NCI-H2227 treated with DMSO at 0.1 percent for 48 hours (cell line): Measurements from ENCODE around the gene ANO8.
A peak's percentile ranks its signal among the peaks of the same experiment; 100 is the strongest.

Source experiments
- DNase-seq: peaks from one replicate; lab custom pipeline; 2025; lab: John Stamatoyannopoulos, UW

Gene ANO8

DNA sequence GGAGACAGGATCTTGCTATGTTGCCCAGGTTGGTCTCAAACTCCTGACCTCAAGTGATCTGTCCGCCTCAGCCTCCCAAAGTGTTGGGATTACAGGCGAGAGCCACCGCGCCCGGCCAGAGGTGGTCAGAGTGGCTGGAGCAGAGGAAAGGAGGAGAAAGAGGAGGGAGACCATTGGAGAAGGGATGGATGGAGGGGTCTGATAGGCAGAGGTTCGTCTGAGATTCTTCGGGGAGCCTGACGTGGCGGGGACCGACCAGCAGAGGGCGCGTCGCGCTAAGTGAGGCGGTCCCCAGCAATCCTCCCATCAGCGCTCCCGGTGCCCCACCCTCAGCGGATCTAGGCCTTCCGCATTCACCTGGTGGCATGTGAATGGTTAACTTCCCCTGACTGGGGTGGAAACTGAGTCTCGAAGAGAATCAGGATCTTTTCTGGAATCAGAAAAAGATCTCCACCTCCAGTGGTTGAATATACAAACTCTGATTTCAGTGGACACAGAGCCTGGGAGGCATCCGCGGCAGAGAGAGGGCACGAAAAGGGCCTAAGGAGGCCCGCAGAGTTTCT is 11.5 kb upstream of the ANO8 start:
- peak; percentile 24 for DNase-seq

DNA sequence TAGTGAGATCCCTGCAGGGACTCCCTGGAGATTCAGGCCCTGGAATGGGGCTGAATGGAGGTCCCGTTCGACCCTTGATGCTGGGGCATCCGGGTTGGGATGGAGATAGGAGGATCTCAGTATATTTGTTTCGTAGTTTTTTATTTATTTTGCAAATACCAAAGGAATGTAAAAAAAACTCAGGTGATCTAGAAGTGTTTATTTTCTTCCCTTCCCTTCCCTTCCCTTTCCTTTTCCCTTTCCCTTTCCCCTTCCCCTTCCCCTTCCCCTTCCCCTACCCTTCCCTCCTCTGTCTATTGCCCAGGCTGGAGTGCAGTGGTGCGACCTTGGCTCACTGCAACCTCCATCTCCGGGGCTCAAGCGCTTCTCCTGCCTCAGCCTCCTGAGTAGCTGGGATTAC is 7.2 kb upstream of the ANO8 start:
- no peak for DNase-seq

DNA sequence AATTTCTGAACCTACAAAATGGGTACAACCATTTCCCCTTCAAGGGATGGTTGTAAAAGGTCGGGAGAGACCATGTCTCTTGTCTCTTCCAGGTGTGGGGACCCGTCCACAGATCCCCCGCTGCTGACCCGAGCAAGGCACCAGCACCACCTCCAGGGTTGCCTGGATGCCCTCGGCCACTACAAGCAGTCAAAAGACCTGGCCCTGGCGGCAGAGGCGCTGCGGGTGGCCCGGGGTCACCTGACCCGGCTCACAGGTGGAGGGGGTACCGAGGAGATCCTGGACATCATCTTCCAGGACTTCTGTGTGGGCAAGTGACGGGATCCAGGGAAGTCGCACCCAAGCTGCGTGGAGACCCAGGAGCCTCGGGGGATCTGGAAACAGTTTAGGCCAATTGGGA is 6.7 kb upstream of the ANO8 start:
- no peak for DNase-seq

DNA sequence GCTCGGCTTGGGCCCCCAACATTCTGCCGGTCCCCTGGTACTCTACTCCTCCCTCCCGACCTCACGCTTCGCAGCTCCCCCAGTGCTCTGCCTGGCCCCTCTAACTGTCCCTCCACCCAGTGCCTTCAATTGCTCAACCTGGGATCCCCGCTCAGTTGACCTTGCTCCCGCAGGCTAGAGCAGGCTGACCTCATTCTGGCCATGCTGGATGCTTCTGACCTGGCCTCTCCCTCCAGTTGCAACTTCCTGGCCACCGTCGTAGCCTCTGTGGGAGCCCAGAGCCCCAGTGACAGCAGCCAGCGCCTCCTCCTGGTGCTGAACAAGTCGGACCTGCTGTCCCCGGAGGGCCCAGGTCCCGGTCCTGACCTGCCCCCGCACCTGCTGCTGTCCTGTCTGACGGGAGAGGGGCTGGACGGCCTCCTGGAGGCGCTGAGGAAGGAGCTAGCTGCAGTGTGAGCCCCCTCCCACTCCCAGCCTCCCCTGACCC is 6.3 kb upstream of the ANO8 start:
- DNase-seq, result no peak

DNA sequence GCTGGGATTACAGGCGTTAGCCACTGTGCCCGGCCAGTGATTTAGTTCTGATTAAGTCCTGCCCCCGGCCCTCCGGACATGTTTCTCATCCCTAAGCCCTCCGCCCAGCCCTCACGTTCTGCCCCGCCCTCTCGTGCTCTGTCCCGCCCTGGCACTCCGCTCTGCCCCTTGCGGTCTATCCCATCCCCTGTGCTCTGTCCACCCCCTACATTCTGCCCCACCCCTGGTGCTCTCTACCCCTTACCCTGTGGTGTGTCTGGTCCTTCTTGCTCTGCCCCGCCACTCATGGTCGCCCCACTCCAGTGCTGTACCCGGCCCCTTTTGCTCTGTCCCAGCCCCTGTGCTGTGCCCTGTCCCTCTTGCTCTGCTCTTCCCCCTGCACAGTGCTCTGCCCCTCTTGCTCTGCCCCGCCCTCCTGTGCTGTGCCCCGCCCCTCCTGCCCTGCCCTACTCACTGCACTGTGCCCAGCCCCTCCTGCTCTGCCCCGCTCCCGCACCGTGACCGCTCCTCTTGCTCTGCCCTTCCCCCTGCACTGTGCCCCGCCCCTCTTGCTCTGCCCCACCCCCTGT is 5.7 kb upstream of the ANO8 start:
- no peak for DNase-seq

DNA sequence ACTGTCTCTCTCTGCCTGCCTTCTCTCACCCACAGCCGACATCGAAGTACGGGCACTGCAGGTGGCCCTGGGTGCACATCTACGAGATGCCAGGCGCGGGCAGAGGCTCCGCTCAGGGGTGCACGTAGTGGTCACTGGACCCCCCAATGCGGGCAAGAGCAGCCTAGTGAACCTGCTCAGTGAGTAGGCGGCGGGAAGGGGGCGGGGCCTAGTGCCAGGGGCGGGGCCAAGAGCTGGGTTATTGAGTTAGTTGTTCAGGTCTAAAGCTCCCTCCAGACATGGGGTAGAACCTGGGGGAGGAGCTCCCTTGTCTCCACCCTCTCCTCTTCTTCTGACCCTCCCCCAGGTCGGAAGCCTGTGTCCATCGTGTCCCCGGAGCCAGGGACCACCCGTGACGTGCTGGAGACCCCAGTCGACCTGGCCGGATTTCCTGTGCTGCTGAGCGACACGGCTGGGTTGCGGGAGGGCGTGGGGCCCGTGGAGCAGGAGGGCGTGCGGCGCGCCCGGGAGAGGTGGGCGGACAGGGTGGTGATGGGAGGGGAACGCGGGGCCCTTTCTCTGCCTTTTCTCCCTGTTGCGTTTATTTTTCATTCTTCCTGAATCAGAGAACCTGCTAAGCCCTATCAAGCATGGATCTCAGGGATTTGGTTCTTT is 4.6 kb upstream of the ANO8 start:
- DNase-seq, result no peak

DNA sequence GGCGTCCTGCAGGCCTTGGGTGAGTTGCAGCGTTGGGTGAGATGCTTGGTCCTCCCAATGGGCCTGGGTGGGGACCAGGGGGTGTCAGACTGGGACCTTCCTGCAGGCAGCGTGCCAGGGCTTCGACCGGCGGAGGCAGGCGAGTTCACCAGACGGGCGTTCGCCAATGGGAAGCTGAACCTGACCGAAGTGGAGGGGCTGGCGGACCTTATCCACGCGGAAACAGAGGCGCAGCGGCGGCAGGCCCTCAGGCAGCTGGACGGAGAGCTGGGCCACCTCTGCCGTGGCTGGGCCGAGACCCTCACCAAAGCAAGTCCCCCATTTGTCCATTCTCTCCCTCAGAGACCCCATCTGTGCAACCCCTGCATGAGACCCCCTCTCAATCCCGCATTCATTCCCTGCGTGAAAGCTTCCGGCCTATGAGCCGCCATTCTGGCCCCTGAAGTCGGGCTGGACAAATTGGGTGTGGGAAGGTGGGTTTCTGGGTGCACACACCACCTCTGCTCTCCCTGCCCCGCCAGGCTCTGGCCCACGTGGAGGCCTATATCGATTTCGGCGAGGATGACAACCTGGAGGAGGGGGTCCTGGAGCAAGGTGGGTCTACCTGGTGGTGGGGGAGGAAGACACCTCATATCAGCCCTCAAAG is 3.9 kb upstream of the ANO8 start:
- no peak for DNase-seq

DNA sequence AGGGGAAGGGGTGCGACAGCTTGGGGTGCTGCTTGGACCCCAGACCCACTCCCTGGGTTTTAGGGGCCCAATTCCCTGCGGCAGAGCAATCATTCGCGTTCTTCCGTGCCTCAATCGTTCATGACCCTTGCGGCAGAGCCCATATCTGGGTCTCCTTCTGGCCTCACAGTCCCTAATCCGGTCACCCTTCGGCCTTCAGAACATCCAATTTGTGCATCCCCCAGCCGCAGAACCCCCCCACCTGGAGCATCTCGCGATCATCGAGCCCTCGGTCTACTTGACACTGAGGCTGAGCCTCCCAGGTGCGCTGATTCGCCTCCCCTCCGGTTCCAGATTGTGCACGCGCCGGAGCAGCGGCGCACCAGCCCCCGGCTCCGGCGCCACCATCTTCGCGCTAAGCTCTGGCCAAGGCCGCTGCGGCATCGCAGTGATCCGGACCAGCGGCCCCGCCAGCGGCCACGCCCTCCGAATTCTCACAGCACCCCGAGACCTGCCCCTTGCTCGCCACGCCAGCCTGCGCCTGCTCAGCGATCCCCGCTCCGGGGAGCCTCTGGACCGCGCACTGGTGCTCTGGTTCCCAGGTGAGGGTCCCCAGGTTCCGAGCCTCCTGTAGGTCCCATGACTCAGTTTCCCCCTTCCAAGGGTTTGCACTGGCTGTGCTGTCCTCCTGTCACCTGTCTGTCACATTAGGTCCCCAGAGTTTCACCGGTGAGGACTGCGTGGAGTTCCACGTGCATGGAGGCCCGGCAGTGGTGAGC is 3.2 kb upstream of the ANO8 start:
- no peak for DNase-seq

DNA sequence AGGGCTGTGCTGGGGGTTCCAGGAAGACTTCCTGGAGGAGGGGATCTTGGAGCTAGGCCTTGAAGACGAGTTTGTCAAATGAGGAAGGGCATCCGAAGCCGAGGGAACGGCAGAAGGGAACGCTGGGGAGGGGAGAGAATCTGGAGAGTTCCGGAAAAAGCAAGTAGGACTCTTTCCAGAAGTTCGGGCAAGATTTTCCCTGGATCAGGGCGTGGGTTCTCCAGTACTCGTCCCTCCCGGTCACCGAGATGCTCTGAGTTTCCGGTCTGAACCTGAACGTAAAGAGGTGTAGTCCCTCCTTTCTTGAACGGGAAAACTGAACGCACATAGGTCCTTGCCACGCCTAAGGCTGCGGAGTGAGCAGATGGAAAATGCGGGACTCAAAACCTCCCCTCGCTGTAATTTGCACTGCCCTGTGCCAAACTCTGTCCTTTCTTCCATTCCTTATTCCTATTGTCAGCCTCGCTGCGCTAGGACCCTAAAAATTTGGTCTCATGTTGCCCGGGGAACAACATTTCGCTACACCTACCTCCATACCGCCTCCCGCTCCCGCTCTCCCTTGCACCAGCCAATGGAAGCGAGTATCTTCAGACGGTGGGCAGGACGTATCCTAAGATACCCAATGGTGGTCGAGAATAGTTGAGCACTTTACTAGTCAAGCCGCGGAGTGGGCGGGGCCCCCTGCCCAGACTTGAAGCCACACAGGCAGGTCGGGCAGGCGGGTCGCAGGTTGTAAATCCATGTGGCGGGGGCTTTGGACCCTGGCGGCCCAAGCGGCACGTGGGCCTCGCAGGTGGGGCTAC is 2.4 kb upstream of the ANO8 start, which contains the start of gene GTPBP3:
TSS of gene GTPBP3 (plus strand) at position 682 of the 803 bp plus-strand sequence. CDS start at position 741, 59 bp downstream.
- peak; percentile 86 for DNase-seq

DNA sequence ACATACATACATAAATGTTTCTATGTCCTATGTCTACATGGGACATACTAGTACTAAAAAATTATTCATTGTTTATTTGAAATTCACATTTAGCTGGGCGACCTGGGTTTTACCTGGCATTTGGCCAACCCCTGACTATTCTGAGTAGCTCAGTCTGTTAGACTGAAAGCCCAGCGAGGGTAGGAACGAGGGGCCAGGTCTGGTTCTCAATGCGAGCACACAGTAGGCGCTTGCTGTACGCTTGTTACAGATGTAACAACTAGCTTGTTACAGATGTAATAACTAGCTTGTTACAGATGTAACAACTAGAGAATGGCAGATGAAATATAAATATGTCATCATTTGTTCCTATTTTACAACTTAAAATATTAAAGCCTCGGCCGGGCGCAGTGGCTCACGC is 920 bp upstream of the ANO8 start:
- DNase-seq, result no peak

DNA sequence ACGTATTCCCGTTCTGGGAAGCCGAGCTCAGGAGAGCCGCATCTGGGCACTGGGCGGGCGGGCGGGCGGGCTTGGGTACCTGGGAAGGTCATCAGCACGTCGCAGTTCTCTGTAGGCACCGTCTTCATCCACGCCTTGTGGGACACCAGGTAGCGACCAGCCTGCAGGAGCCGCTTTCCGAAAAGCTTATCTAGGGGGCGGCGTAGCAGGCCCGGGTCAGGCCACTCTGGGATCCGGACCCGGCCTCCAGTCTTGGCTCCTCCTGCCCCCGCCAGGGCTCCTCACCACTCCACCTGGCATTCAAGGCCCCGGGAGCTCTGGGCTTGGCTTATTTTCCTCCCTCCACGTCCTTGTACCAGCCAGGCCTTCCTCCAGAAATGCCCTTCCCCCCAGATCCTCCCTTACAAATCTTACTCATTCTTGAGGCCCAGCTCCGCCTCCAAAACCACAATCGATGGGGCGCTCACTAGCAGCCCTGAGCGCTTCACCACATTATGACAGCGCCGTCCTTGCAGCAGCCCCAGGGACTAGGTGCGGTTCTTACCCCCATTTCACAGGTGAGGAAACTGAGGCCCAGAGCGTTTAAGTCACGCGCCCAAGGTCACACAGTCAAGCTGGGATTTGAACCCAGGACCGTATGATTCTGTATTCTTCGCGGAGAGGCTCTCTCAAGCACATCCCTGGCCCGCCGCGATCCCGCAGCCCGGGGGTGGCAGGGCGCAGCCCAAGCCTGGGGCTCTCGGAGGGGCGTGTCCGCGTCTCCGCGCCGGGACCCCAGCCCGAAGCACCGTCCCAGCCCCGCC is 843 bp downstream of the ANO8 start:
- DNase-seq, result no peak

DNA sequence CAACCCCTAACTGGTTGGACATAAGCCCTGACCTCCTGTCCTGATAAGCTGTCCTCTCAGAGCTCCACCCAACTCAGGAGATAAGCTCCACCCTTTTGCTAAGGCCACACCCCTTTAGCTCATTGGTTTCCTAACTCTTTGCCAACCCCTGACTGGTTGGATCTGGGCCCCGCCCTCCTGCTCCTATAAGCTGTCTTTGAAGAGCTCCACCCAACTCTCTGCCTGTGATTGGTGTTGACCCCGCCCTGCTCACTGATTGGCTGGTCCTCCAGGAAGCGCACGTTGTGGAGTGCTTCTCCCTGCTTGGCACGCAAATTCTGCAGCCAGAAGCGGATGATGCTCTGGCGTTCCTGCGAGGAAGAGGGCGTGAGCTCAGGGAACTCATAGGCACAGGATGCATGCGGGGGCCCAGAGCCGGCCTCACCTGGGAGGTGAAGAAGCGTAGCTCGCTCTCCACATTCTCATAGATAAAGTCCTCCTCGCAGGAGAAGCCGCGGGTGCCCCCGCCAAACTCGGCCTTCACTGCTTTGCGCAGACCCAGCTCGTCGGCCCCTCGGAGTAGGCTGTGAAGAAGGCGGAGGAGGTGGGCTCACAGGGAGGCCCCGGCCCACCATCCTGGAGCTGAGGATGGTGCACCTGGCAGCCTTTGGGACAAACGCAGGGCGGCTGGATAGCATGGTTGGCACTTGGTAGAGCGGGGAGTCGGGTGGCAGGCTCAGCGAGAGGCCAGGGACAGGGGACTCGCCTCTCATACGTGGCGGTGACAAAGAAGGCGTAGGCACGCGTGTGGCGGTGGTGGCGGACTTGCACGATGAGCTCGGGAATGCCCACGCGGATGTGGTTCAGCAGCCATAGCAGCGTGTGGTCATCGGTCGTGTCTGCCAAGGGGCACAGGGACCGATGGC is 1.7 kb downstream of the ANO8 start:
- no peak for DNase-seq

DNA sequence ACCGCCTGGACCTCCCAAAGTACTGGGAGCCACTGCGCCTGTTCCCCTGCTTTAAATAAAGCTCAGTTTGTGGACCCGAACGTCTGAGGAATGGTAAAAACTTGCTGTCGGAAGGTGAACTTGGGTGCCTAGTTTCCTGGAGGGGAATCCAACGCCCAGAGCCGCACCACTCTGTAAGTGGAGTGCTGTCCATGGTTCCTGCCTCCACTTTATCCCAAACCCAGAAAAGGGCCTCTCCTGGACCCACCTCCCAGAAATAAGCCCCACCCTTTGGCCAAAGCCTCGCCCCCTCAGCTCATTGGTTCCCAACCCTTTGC is 2.3 kb downstream of the ANO8 start:
- DNase-seq, result no peak

DNA sequence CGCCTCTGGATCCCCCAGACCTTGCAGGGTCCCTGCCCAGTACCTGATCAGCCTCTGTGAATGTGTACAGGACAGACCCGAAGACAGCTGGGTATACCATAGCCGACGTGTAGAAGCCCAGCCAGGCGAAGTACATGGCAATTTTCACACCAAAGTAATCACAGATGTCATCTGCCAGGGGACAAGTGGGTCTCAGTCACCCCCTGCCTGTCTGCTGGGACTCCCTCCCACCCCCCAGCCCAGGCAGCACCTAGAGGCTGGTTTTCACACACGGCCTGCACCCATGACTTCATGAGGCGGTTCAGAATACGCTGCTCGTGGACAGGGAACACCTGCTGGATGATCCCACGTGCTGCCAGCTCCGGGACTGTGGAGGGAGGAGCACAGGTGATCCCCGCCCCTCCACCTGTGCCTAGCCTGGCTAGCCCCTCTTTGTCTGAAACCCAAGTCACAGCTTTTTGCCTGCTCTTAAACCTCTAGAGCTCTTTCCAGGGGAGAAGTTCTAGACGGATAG is 3.6 kb downstream of the ANO8 start:
- no peak for DNase-seq

DNA sequence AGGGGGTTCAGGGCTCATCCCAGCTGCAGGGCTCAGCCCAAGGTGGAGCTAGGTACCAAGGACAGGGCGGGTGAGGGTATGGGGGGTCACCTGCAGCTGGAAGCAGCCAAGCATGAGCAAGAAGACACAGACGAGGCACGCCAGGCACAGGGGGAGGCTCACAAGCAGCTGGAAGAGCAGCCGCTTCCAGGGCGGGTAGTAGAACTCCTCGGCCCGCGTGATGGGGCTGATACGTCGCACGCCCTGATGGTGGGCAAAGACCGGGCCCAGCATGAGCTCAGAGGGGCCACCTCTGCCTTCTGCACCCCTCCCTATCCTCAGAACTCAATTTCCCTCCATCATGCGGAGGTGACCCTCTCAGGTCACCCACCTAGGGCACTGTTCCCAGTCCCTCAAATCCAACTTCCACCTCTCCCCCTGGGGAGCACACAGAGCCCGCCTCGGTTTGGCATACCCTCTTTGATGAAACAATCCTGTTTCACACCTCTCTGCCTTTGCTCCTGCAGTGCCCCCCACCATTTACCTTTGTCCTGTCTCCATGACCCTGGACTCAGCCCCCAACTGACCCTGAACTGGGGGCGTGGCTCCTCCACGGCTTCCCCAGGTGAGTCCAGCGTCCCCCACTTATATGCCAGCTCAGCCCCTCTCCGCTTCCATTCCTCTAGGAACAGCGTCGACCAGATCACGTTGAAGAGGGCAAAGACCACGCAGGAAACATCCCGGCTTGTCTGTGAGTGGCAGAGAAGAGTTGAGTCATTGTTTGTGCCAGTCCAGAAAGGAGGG is 4.2 kb downstream of the ANO8 start:
- no peak for DNase-seq

DNA sequence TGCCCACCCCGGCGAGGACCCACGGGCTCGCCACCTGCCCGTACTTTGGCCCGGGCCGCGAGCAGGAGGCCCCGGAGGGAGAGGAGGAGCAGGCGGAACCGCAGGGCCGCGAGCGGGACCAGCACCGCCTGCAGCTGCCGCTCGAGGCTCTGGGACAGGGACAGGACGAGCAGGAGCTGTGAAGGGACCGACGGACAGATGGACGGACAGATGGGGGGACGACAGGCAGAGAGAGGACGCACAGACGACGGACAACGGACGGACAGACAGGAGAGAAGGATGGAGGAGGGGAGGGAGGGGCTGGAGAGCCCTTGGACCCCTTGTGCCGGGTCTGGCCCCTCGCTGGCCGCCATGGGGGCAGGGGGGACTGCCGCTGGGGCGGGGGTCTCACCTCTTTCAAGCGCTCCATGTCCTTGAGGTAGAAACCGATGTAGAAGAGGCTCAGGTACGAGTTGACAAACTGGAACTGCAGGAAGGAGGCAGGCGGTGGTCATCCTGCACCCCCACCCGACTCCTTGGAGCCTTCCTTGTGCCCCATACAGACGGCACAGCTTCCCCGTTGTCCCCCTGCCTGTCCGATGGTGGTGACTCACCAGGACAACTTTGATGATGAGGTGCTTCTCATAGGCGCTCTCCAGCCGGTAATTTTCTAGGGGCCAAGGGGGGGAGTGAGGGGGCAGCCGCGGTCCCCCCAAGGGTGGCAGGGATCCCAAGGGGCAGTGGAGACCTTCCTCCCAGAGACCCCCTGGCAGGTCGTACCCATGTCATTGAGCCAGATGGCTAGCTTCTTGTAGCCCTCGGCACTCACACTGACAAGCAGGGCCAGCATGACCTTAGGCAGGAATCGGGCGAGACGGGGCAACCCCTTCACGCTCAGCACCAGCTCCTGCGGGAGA is 5.0 kb downstream of the ANO8 start:
- no peak for DNase-seq

DNA sequence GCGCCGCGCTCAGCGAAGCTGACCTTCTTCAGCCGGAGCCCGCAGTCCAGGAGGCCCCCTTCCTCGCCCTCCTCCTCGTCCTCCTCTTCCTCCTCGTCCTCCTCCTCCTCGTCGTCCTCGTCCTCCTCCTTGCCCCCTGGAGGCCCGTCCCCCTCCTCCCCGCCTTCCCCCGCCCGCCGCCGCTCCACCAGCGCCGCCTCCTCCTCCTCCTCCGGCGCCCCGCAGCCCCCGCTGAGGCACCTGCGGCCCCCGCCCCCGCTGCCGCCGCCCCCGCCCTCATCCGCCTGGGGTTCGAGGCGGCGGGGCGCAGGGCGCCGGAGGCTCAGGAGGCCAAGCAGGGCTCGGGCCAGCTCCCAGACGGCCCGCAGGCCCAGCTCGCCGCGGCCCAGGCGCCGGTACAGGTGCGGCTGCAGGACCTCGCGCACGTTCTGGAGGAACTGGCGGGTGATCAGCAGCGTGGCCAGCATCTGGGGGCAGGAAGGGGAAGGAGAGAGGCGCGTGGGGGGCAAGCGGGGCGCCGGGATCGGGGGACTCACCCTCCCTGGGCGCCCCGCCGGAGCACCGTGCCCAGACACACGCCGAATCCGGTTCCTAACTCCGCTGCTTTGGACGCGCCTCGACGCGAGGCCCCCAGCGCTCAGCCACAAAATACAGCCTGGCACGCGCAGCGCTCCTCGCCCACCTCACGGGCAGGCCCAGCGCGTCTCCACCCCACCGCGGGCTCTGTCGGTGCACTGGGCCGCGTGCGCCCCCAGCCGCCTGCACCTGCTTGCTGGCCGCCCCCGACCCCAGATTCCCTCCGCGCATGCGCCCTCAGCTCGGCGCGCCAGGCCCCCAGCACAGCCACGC is 5.9 kb downstream of the ANO8 start:
- DNase-seq, result no peak
